ENCODE data around the gene PHYKPL.
"Not testable (repeated sequence)": the region's sequence is repeated elsewhere in the genome, so short reads cannot be mapped to it uniquely, and the experiment has no call there.

PHYKPL gene

GRCh38 chr5:178240341-178240741 lies 7.7 kb upstream of the PHYKPL start:
- Histone ChIP-seq H3K4me3 (ENCODE audit: low read depth, low read length) (no peak overlapping the region), H3K27ac (no peak overlapping the region), H3K27me3 (ENCODE audit: insufficient read depth, low read depth, severe bottlenecking) (no peaks in the 10 kb centered on the region), H3K9me3 (ENCODE audit: severe bottlenecking) (no peaks in the 10 kb centered on the region), H3K36me3 (no peaks in the 10 kb centered on the region)
- TF ChIP-seq, protein P1, sequence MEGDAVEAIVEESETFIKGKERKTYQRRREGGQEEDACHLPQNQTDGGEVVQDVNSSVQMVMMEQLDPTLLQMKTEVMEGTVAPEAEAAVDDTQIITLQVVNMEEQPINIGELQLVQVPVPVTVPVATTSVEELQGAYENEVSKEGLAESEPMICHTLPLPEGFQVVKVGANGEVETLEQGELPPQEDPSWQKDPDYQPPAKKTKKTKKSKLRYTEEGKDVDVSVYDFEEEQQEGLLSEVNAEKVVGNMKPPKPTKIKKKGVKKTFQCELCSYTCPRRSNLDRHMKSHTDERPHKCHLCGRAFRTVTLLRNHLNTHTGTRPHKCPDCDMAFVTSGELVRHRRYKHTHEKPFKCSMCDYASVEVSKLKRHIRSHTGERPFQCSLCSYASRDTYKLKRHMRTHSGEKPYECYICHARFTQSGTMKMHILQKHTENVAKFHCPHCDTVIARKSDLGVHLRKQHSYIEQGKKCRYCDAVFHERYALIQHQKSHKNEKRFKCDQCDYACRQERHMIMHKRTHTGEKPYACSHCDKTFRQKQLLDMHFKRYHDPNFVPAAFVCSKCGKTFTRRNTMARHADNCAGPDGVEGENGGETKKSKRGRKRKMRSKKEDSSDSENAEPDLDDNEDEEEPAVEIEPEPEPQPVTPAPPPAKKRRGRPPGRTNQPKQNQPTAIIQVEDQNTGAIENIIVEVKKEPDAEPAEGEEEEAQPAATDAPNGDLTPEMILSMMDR (IDR thresholded peaks at IDR 0.05; ENCODE audit: low read depth, low read length): no peak
- no peak for DNase-seq

GRCh38 chr5:178239626-178240301 lies 7.2 kb upstream of the PHYKPL start:
- DNase-seq; H3K4me3 ChIP-seq (ENCODE audit: low read depth, low read length); H3K27ac ChIP-seq; H3K36me3 ChIP-seq; H3K27me3 ChIP-seq (ENCODE audit: insufficient read depth, low read depth, severe bottlenecking); H3K9me3 ChIP-seq (ENCODE audit: severe bottlenecking): not testable (repeated sequence)

GRCh38 chr5:178238711-178239592 lies 6.3 kb upstream of the PHYKPL start:
- Histone ChIP-seq H3K4me3 (ENCODE audit: low read depth, low read length) (no peak overlapping the region), H3K27ac (no peak overlapping the region), H3K36me3 (no peaks in the 10 kb centered on the region), H3K9me3 (ENCODE audit: severe bottlenecking) (no peaks in the 10 kb centered on the region), H3K27me3 (ENCODE audit: insufficient read depth, low read depth, severe bottlenecking) (no peaks in the 10 kb centered on the region)
- no peak for DNase-seq
- TF ChIP-seq, protein P1 (IDR thresholded peaks at IDR 0.05; ENCODE audit: low read depth, low read length): no peak

DNA sequence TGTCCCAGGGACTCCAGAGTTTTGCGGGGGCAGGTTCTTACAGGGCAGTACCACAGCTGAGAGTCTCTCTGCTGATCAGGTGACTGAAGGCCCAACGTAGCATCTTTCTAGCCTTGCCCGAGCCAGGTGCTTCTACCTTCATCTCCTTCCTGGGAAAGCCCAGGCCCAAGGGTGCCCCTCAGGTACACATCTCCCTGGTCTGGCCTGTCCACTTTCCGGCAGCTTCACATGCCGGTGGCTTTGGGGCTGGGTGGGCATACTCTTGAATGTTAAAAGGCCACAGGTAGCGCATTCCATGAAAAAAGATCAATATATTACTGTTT lies 5.7 kb upstream of the PHYKPL start:
- Histone ChIP-seq H3K36me3 (no peaks in the 10 kb centered on the region), H3K27ac (no peak overlapping the region), H3K9me3 (ENCODE audit: severe bottlenecking) (no peaks in the 10 kb centered on the region)

GRCh38 chr5:178237431-178238312 lies 5.1 kb upstream of the PHYKPL start:
- TF ChIP-seq, protein P1 (IDR thresholded peaks at IDR 0.05; ENCODE audit: low read depth, low read length): no peak
- Histone ChIP-seq H3K27me3 (ENCODE audit: insufficient read depth, low read depth, severe bottlenecking) (no peaks in the 10 kb centered on the region), H3K36me3 (no peaks in the 10 kb centered on the region), H3K4me3 (ENCODE audit: low read depth, low read length) (no peak overlapping the region), H3K27ac (no peak overlapping the region), H3K9me3 (ENCODE audit: severe bottlenecking) (no peaks in the 10 kb centered on the region)
- DNase-seq: no peak

More for the DNA sequence above, 5.7 kb upstream of the PHYKPL start:
- no peak for DNase-seq
- H3K27me3 ChIP-seq (ENCODE audit: insufficient read depth, low read depth, severe bottlenecking): no peaks in the 10 kb centered on the region
- TF ChIP-seq, protein P1 (IDR thresholded peaks at IDR 0.05; ENCODE audit: low read depth, low read length): no peak
- no peak overlapping the region for H3K4me3 ChIP-seq (ENCODE audit: low read depth, low read length)

DNA sequence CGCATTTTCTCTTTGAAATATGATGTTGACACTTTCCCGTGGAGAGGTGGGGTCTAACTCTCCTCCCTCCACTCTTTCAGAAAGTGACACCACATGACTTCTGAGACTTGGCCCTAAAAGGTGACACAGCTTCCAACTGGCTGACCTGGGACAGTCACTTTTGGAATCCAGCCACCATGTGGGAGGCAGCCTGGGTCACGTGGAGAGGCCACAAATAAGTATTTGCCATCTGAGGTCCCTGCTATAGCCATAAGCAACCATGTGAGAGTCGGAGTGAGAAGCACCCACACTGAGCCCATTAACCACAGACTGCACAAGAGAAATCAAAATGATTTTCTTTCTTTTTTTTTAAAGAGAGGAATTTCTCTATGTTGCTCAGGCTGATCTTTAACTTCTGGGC lies 4.1 kb upstream of the PHYKPL start:
- no peak overlapping the region for H3K27ac ChIP-seq
- TF ChIP-seq, protein P1 (IDR thresholded peaks at IDR 0.05; ENCODE audit: low read depth, low read length): no peak
- no peak for DNase-seq

More for the DNA sequence above, 4.1 kb upstream of the PHYKPL start:
- Histone ChIP-seq H3K27me3 (ENCODE audit: insufficient read depth, low read depth, severe bottlenecking) (no peaks in the 10 kb centered on the region), H3K4me3 (ENCODE audit: low read depth, low read length) (no peak overlapping the region), H3K9me3 (ENCODE audit: severe bottlenecking) (no peaks in the 10 kb centered on the region), H3K36me3 (no peaks in the 10 kb centered on the region)

Data from WERI-Rb-1 (cell line).